GM12872 (cell line): Measurements from ENCODE around the gene ATP10D.

ENCODE experiments used
- CTCF ChIP-seq: IDR thresholded peaks from 3 replicates; pipeline ENCODE4 v1.5.1; 2011; ENCODE audit warnings: low read depth, mild to moderate bottlenecking, low read length, moderate library complexity; ENCODE audit not compliant: insufficient read depth

ATP10D gene

GRCh38 chr4:47538111-47538824 is 53.2 kb downstream of the ATP10D start:
- no peak for TF ChIP-seq CTCF

- no peak for TF ChIP-seq CTCF
Measured at GRCh38 chr4:47538825-47539154, 53.7 kb downstream of the ATP10D start.

- TF ChIP-seq CTCF: no peak
Measured at GRCh38 chr4:47543331-47543730, 58.3 kb downstream of the ATP10D start.

- no peak for TF ChIP-seq CTCF
Measured at GRCh38 chr4:47550899-47551548, 65.9 kb downstream of the ATP10D start.

GRCh38 chr4:47551682-47552081 is 66.6 kb downstream of the ATP10D start:
- no peak for TF ChIP-seq CTCF

- TF ChIP-seq CTCF: no peak
Measured at GRCh38 chr4:47553329-47554125, 68.5 kb downstream of the ATP10D start.

- TF ChIP-seq CTCF: no peak
Measured at GRCh38 chr4:47557255-47557654, 72.2 kb downstream of the ATP10D start.
